Colonic mucosa (tissue), 4 donors: Measurements from ENCODE around the gene FLT1. TPM values are rescaled to one million over a fixed set of nuclear protein-coding genes. Genes with fewer than 3 reads are reported as not detected.

Source experiments
- DNase-seq: peaks from one replicate; pipeline ENCODE4 v3.0.0-alpha.2; 2020
- H3K27ac ChIP-seq: fragments of 200-600 bp; one replicate; pipeline ENCODE4 v1.8.0; 2021
- H3K27me3 ChIP-seq: fragments of 200-600 bp; one replicate; pipeline ENCODE4 v1.8.0; 2021
- H3K36me3 ChIP-seq: fragments of 200-600 bp; one replicate; pipeline ENCODE4 v1.8.0; 2021
- H3K4me1 ChIP-seq: fragments of 200-600 bp; one replicate; pipeline ENCODE4 v1.8.0; 2021; ENCODE audit warnings: mild to moderate bottlenecking
- H3K4me3 ChIP-seq: fragments of 200-600 bp; one replicate; pipeline ENCODE4 v1.8.0; 2021
- H3K9ac ChIP-seq, 2 donors: one replicate each; pipeline ENCODE4 v1.7.0; 2013; ENCODE audit warnings: control low read depth in 2 of 2, low read depth in 2 of 2, low read length in 2 of 2
- H3K9me3 ChIP-seq: fragments of 200-600 bp; one replicate; pipeline ENCODE4 v1.8.0; 2021
- intact Hi-C: fragments of 100-400 bp; cut with DNase I; formaldehyde crosslinking; loops from one replicate; pipeline ENCODE4 v1.14.1; 2022
- total RNA-seq, 2 donors: library from RNA; stranded (reverse); fragmentation: NEBNext Ultra II Directional in 1 of 2; extraction: Animal tissue kit (Norgen Biotek cat#: 25700) in 1 of 2; gene quantifications; one replicate each; pipeline ENCODE4 v1.2.1, GENCODE V29; 2021
- TF ChIP-seq, protein P1 (sequence below): fragments of 200-600 bp; IDR thresholded peaks from one replicate; pipeline ENCODE4 v1.8.0; 2022; ENCODE audit warnings: antibody characterized with exemption, mild to moderate bottlenecking
- donor health status: healthy.
- donor health status: DM: no; HTN: no; CAD: no.
- donor health status: DM: no; HTN: no; CAD: no.

The FLT1 gene
- total RNA-seq, 2 donors from 2014 or later, result 4.7 to 16.6 TPM

DNA sequence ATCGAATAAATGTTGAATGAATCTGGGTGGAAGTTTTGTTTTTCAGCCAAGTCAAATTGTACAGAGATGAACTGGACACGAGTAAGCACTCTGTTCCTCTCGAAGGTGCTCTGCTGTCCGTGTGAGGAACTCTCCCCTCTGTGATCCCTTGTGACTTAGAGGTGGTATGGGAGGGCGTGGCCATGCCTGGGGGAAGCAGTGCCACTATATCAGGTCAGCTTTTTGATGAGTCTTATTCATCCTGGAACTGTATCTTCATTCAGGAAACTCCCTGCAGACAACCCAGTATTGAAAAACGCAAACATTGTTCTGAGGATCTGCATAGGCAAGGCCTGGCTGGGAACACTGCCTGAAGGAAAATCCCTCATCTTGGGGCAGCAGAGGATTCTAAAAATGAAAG, 45.7 kb upstream of the FLT1 start:
- TF ChIP-seq, protein P1, sequence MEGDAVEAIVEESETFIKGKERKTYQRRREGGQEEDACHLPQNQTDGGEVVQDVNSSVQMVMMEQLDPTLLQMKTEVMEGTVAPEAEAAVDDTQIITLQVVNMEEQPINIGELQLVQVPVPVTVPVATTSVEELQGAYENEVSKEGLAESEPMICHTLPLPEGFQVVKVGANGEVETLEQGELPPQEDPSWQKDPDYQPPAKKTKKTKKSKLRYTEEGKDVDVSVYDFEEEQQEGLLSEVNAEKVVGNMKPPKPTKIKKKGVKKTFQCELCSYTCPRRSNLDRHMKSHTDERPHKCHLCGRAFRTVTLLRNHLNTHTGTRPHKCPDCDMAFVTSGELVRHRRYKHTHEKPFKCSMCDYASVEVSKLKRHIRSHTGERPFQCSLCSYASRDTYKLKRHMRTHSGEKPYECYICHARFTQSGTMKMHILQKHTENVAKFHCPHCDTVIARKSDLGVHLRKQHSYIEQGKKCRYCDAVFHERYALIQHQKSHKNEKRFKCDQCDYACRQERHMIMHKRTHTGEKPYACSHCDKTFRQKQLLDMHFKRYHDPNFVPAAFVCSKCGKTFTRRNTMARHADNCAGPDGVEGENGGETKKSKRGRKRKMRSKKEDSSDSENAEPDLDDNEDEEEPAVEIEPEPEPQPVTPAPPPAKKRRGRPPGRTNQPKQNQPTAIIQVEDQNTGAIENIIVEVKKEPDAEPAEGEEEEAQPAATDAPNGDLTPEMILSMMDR, result no peak
- H3K27ac ChIP-seq, result no peak overlapping the region
- no peak overlapping the region for H3K9ac ChIP-seq
- H3K4me1 ChIP-seq, result no peaks in the 10 kb centered on the region
- intact Hi-C loops, result no loop called here
- DNase-seq, result no peak
- H3K27me3 ChIP-seq, result no peaks in the 10 kb centered on the region
- no peak overlapping the region for H3K4me3 ChIP-seq
- no peaks in the 10 kb centered on the region for H3K36me3 ChIP-seq
- H3K9me3 ChIP-seq, result no peaks in the 10 kb centered on the region

- no peaks in the 10 kb centered on the region for H3K4me1 ChIP-seq
- DNase-seq, result no peak
- TF ChIP-seq, protein P1, result no peak
- H3K36me3 ChIP-seq, result no peaks in the 10 kb centered on the region
- no peaks in the 10 kb centered on the region for H3K27me3 ChIP-seq
- H3K9ac ChIP-seq, result no peak overlapping the region
- no peaks in the 10 kb centered on the region for H3K9me3 ChIP-seq
- H3K4me3 ChIP-seq, result no peak overlapping the region
- no peak overlapping the region for H3K27ac ChIP-seq
- intact Hi-C loops, result no loop called here
Measured at GRCh38 chr13:28539625-28540286, 44.8 kb upstream of the FLT1 start.

- H3K4me3 ChIP-seq, result no peak overlapping the region
- no peak for DNase-seq
- no peaks in the 10 kb centered on the region for H3K27me3 ChIP-seq
- H3K27ac ChIP-seq, result no peak overlapping the region
- no peak overlapping the region for H3K9ac ChIP-seq
- H3K36me3 ChIP-seq, result no peaks in the 10 kb centered on the region
- H3K4me1 ChIP-seq, result no peaks in the 10 kb centered on the region
- TF ChIP-seq, protein P1, result no peak
- H3K9me3 ChIP-seq, result no peaks in the 10 kb centered on the region
- intact Hi-C loops, result no loop called here
Measured at GRCh38 chr13:28538932-28539331, 44.0 kb upstream of the FLT1 start.

- Histone ChIP-seq H3K36me3 (no peaks in the 10 kb centered on the region), H3K4me3 (no peak overlapping the region), H3K9ac (no peak overlapping the region), H3K27ac (no peak overlapping the region), H3K4me1 (no peaks in the 10 kb centered on the region), H3K9me3 (no peaks in the 10 kb centered on the region), H3K27me3 (peaks cover 5% of the 10 kb centered on the region)
- TF ChIP-seq, protein P1, result no peak
- intact Hi-C loops, result no loop called here
- no peak for DNase-seq
Measured at GRCh38 chr13:28537171-28537570, 42.2 kb upstream of the FLT1 start.

GRCh38 chr13:28536371-28536770, 41.4 kb upstream of the FLT1 start:
- TF ChIP-seq, protein P1, result no peak
- intact Hi-C loops, result no loop called here
- Histone ChIP-seq H3K4me3 (no peak overlapping the region), H3K9ac (no peak overlapping the region), H3K36me3 (no peaks in the 10 kb centered on the region), H3K27me3 (peaks cover 5% of the 10 kb centered on the region), H3K27ac (no peak overlapping the region), H3K9me3 (no peaks in the 10 kb centered on the region), H3K4me1 (no peaks in the 10 kb centered on the region)
- no peak for DNase-seq
